H1 (cell line): ENCODE data around the gene HSPBAP1. TPM values are rescaled to one million over a fixed set of nuclear protein-coding genes. Genes with fewer than 3 reads are reported as not detected.

Experiments used
- CTCF ChIA-PET: fragments of 300-600 bp; sonication (Branson Sonifier 250); formaldehyde crosslinking; loops from one replicate; lab custom pipeline; 2021; ENCODE audit not compliant: partially characterized antibody; lab: Charles Lee
- POLR2A ChIA-PET: fragments of 300-600 bp; sonication (Branson Sonifier 250); formaldehyde crosslinking; loops from one replicate; lab custom pipeline; 2021; ENCODE audit warnings: inconsistent platforms; ENCODE audit not compliant: partially characterized antibody; lab: Charles Lee
- DNase-seq, 2 experiments: peaks; one replicate each; pipeline versions ENCODE4 v3.0.0 to v3.0.0-alpha.2; 2010 to 2022; ENCODE audit warnings: low spot score in 2 of 2, low read depth in 1 of 2, mixed read lengths in 1 of 2
- FAIRE-seq: peaks from 2 replicates; lab custom pipeline; 2011; peaks lifted over from hg19 to GRCh38; lab: Jason Lieb, UNC
- H2AFZ ChIP-seq: 2 replicates; pipeline ENCODE4 v1.8.1; 2012; ENCODE audit warnings: low read length, inconsistent platforms
- H2AK5ac ChIP-seq: 2 replicates; pipeline ENCODE4 v1.6.1; 2013; ENCODE audit warnings: low read depth, low read length
- H2BK120ac ChIP-seq: replicated peaks from 2 replicates; pipeline ENCODE3; 2013; ENCODE audit warnings: low read depth, low read length, inconsistent platforms
- H2BK12ac ChIP-seq: 2 replicates; pipeline ENCODE4 v1.6.1; 2013; ENCODE audit warnings: low read depth, low read length
- H2BK15ac ChIP-seq: 2 replicates; pipeline ENCODE4 v1.6.1; 2013; ENCODE audit warnings: low read length
- H2BK20ac ChIP-seq: 2 replicates; pipeline ENCODE4 v1.6.1; 2013; ENCODE audit warnings: low read length
- H2BK5ac ChIP-seq: 2 replicates; pipeline ENCODE4 v1.6.1; 2013; ENCODE audit warnings: low read depth, low read length
- H3K14ac ChIP-seq: 2 replicates; pipeline ENCODE4 v1.6.1; 2013; ENCODE audit warnings: inconsistent platforms; ENCODE audit not compliant: insufficient read length
- H3K18ac ChIP-seq: 2 replicates; pipeline ENCODE4 v1.6.1; 2013; ENCODE audit warnings: low read length; ENCODE audit errors: extremely low read depth
- H3K23ac ChIP-seq: 2 replicates; pipeline ENCODE4 v1.6.1; 2013; ENCODE audit warnings: inconsistent platforms; ENCODE audit not compliant: insufficient read length
- H3K23me2 ChIP-seq: 2 replicates; pipeline ENCODE4 v1.6.1; 2013; ENCODE audit warnings: low read depth, low read length
- H3K27ac ChIP-seq: 2 replicates; pipeline ENCODE4 v1.6.1; 2011; ENCODE audit warnings: low read depth, low read length, inconsistent platforms
- H3K27me3 ChIP-seq, 4 experiments: replicated peaks in 1 of 4; 1 replicate in 1 of 4; 2 replicates in 3 of 4; pipeline versions ENCODE4 v1.6.1 to v1.8.1; 2011 to 2013; ENCODE audit warnings: low read length in 3 of 4, mild to moderate bottlenecking in 3 of 4, inconsistent platforms in 2 of 4, mixed read lengths in 2 of 4, moderate library complexity in 1 of 4; ENCODE audit not compliant: control insufficient read depth in 3 of 4, insufficient read depth in 3 of 4; ENCODE audit errors: extremely low read depth in 1 of 4
- H3K36me3 ChIP-seq, 4 experiments: 2 replicates each; pipeline versions ENCODE4 v1.6.1 to v1.8.1; 2011 to 2013; ENCODE audit warnings: mild to moderate bottlenecking in 4 of 4, low read length in 3 of 4, moderate library complexity in 2 of 4, control low read depth in 1 of 4, inconsistent platforms in 1 of 4; ENCODE audit not compliant: insufficient read depth in 4 of 4, control insufficient read depth in 2 of 4
- H3K4ac ChIP-seq: replicated peaks from 2 replicates; pipeline ENCODE3; 2013; ENCODE audit warnings: low read length, low read depth, mixed read lengths, inconsistent platforms; ENCODE audit not compliant: insufficient read length
- H3K4me1 ChIP-seq, 4 experiments: replicated peaks in 1 of 4; 1 replicate in 1 of 4; 2 replicates in 3 of 4; pipeline versions ENCODE4 v1.6.1 to v1.8.1; 2011 to 2013; ENCODE audit warnings: low read length in 3 of 4, inconsistent platforms in 2 of 4, mixed read lengths in 1 of 4; ENCODE audit not compliant: insufficient read depth in 4 of 4, control insufficient read depth in 3 of 4
- H3K4me2 ChIP-seq, 2 experiments: 2 replicates each; pipeline versions ENCODE4 v1.6.1 to v1.8.1; 2011 to 2013; ENCODE audit warnings: low read depth in 2 of 2, low read length in 2 of 2, control low read depth in 1 of 2, inconsistent platforms in 1 of 2, mild to moderate bottlenecking in 1 of 2; ENCODE audit not compliant: insufficient read depth in 1 of 2
- H3K4me3 ChIP-seq, 4 experiments: fragments of 200-600, 300-600 bp in 1 of 4; sonication (generic), shearing (Covaris generic), sonication (Bioruptor Twin) in 1 of 4; 2 replicates each; pipeline versions ENCODE4 v1.5.1 to v1.8.1; 2011 to 2016; ENCODE audit warnings: low read length in 4 of 4, low read depth in 3 of 4, control low read depth in 2 of 4, inconsistent platforms in 2 of 4, mild to moderate bottlenecking in 2 of 4, mixed read lengths in 1 of 4, moderate library complexity in 1 of 4; ENCODE audit not compliant: insufficient read depth in 2 of 4; ENCODE audit errors: extremely low read depth in 1 of 4
- H3K56ac ChIP-seq: replicated peaks from 2 replicates; pipeline ENCODE3; 2013; ENCODE audit warnings: low read depth, mild to moderate bottlenecking, mixed read lengths, low read length, inconsistent platforms; ENCODE audit not compliant: insufficient read length
- H3K79me1 ChIP-seq: 2 replicates; pipeline ENCODE4 v1.6.1; 2013; ENCODE audit warnings: low read depth, low read length, control low read depth
- H3K79me2 ChIP-seq, 2 experiments: 2 replicates each; pipeline versions ENCODE4 v1.6.1 to v1.8.1; 2012 to 2013; ENCODE audit warnings: low read length in 2 of 2, mild to moderate bottlenecking in 2 of 2, inconsistent platforms in 1 of 2; ENCODE audit not compliant: insufficient read depth in 2 of 2, control insufficient read depth in 1 of 2
- H3K9ac ChIP-seq, 4 experiments: replicated peaks in 1 of 4; 1 replicate in 1 of 4; 2 replicates in 3 of 4; pipeline versions ENCODE4 v1.6.1 to v1.8.1; 2011 to 2013; ENCODE audit warnings: low read depth in 3 of 4, low read length in 3 of 4, control low read depth in 2 of 4, mild to moderate bottlenecking in 2 of 4, moderate library complexity in 2 of 4, inconsistent platforms in 1 of 4; ENCODE audit errors: extremely low read depth in 1 of 4
- H3K9me3 ChIP-seq, 2 experiments: 2 replicates each; pipeline versions ENCODE4 v1.6.1 to v1.8.1; 2012 to 2013; ENCODE audit warnings: mild to moderate bottlenecking in 2 of 2, moderate library complexity in 2 of 2, control low read depth in 1 of 2, inconsistent platforms in 1 of 2, low read depth in 1 of 2, low read length in 1 of 2, mixed read lengths in 1 of 2; ENCODE audit not compliant: insufficient read depth in 2 of 2
- H4K20me1 ChIP-seq, 2 experiments: replicated peaks in 1 of 2; 2 replicates each; pipeline versions ENCODE3 to v1.8.1; 2011 to 2013; ENCODE audit warnings: inconsistent platforms in 2 of 2, low read length in 2 of 2, mild to moderate bottlenecking in 1 of 2; ENCODE audit not compliant: insufficient read depth in 2 of 2, control insufficient read depth in 1 of 2
- H4K5ac ChIP-seq: 2 replicates; pipeline ENCODE4 v1.6.1; 2013; ENCODE audit warnings: low read length, low read depth, mixed read lengths, inconsistent platforms; ENCODE audit not compliant: insufficient read length
- H4K8ac ChIP-seq: 2 replicates; pipeline ENCODE4 v1.8.0; 2013; ENCODE audit warnings: mild to moderate bottlenecking, moderate library complexity, low read length, inconsistent platforms; ENCODE audit not compliant: insufficient read depth; ENCODE audit errors: extremely low read depth
- H4K91ac ChIP-seq: replicated peaks from 2 replicates; pipeline ENCODE3; 2013; ENCODE audit warnings: low read length, mixed read lengths, inconsistent platforms; ENCODE audit not compliant: insufficient read length
- BRCA1 ChIP-seq: IDR thresholded peaks from 2 replicates; pipeline ENCODE4 v1.6.1; 2012; ENCODE audit warnings: low read depth, low read length, improper control_type of control experiment
- NRF1 ChIP-seq: IDR thresholded peaks from 2 replicates; pipeline ENCODE4 v1.6.1; 2011; ENCODE audit warnings: mild to moderate bottlenecking, low read depth, low read length, improper control_type of control experiment
- SIN3A ChIP-seq, 2 experiments: IDR thresholded peaks in 1 of 2; conservative IDR thresholded peaks in 1 of 2; 2 replicates each; pipeline ENCODE4 v1.6.1; 2011 to 2012; ENCODE audit warnings: low read length in 2 of 2, improper control_type of control experiment in 1 of 2, low read depth in 1 of 2, mild to moderate bottlenecking in 1 of 2
- SP1 ChIP-seq: IDR thresholded peaks from 2 replicates; pipeline ENCODE4 v1.6.1; 2011; ENCODE audit warnings: low read depth, low read length
- YY1 ChIP-seq: IDR thresholded peaks from 2 replicates; pipeline ENCODE4 v1.6.1; 2011; ENCODE audit warnings: low read depth, mild to moderate bottlenecking, low read length
- WGBS, 2 experiments: shearing (Covaris generic) in 1 of 2; methylation state at CpG; one replicate each; pipeline versions ENCODE4 v1.1.6 to v1.1.7; 2013 to 2015; ENCODE audit warnings: low lambda C conversion rate in 2 of 2, mixed read lengths in 2 of 2, inconsistent platforms in 1 of 2, low coverage in 1 of 2, missing lambda C conversion rate in 1 of 2; ENCODE audit not compliant: insufficient replicate concordance in 2 of 2, insufficient coverage in 1 of 2, insufficient read length in 1 of 2; ENCODE audit errors: extremely low coverage in 1 of 2, missing lambda C conversion rate in 1 of 2; 5-methylcytosine and 5-hydroxymethylcytosine counted together
- polyA plus RNA-seq, 7 experiments: library from polyadenylated mRNA; depleted of rRNA in 3 of 7; stranded (reverse) in 5 of 7; unstranded in 2 of 7; fragments of >200 nt in 5 of 7; fragments of 200-250 nt in 2 of 7; gene quantifications; 1 replicate in 5 of 7; 2 replicates in 1 of 7; 4 replicates in 1 of 7; pipeline versions ENCODE4 v1.2.1 to v1.2.3, GENCODE V29; 2011 to 2013; ENCODE audit warnings: missing spikeins in 2 of 7, mixed read lengths in 2 of 7
- total RNA-seq: library from RNA; stranded (reverse); fragmentation: NEBNext Ultra II Directional; extraction: Animal tissue kit (Norgen Biotek cat#: 25700); gene quantifications from 2 replicates; pipeline ENCODE4 v1.2.1, GENCODE V29; 2021
- TF ChIP-seq, protein P1 (sequence below): IDR thresholded peaks from 2 replicates; pipeline ENCODE4 v1.6.1; 2011; ENCODE audit warnings: low read length, improper control_type of control experiment
- TF ChIP-seq, protein P2 (sequence below): IDR thresholded peaks from 2 replicates; pipeline ENCODE4 v1.6.1; 2012; ENCODE audit warnings: low read length, inconsistent platforms

HSPBAP1 gene
- total and polyA plus RNA-seq, 2 of the 8 experiments (the other 6 are each of a cell fraction or from before 2014, with no cell fraction given) = 7.5 to 8.3 TPM

GRCh38 chr3:122816587-122816986 is 23.0 kb upstream of the HSPBAP1 start:
- no peak overlapping the region for H2BK12ac ChIP-seq
- DNase-seq (no peak), FAIRE-seq (no peak)
- H3K4me2 ChIP-seq = no peak overlapping the region
- H3K36me3 ChIP-seq = no peaks in the 10 kb centered on the region
- no peak overlapping the region for H2BK5ac ChIP-seq
- TF ChIP-seq YY1 = no peak
- no peak for TF ChIP-seq BRCA1
- TF ChIP-seq SIN3A (conservative IDR thresholded peaks at IDR 0.05 in 1 of 2, IDR thresholded peaks at IDR 0.05 in 1 of 2; ENCODE audit: low read depth in 1 of 2, low read length in 2 of 2) = no peak
- no peak for TF ChIP-seq SP1
- no peak for TF ChIP-seq NRF1
- TF ChIP-seq, protein P1, sequence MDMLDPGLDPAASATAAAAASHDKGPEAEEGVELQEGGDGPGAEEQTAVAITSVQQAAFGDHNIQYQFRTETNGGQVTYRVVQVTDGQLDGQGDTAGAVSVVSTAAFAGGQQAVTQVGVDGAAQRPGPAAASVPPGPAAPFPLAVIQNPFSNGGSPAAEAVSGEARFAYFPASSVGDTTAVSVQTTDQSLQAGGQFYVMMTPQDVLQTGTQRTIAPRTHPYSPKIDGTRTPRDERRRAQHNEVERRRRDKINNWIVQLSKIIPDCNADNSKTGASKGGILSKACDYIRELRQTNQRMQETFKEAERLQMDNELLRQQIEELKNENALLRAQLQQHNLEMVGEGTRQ = no peak
- TF ChIP-seq, protein P2, sequence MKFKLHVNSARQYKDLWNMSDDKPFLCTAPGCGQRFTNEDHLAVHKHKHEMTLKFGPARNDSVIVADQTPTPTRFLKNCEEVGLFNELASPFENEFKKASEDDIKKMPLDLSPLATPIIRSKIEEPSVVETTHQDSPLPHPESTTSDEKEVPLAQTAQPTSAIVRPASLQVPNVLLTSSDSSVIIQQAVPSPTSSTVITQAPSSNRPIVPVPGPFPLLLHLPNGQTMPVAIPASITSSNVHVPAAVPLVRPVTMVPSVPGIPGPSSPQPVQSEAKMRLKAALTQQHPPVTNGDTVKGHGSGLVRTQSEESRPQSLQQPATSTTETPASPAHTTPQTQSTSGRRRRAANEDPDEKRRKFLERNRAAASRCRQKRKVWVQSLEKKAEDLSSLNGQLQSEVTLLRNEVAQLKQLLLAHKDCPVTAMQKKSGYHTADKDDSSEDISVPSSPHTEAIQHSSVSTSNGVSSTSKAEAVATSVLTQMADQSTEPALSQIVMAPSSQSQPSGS = no peak
- no peak overlapping the region for H3K14ac ChIP-seq
- H3K4me1 ChIP-seq = no peaks in the 10 kb centered on the region
- H3K27me3 ChIP-seq = no peaks in the 10 kb centered on the region
- no peak overlapping the region for H4K8ac ChIP-seq
- H2AFZ ChIP-seq = no peak overlapping the region
- no peak overlapping the region for H2AK5ac ChIP-seq
- H3K4me3 ChIP-seq = no peak overlapping the region
- ChIA-PET POLR2A (interaction anchor here (0.8 kb wide), 1 partner anchor 23 kb away, joined by 3 read pairs; the partner anchor contains the start of gene HSPBAP1), CTCF (no interaction called here)
- no peak overlapping the region for H4K5ac ChIP-seq
- H2BK15ac ChIP-seq = no peak overlapping the region
- no peak overlapping the region for H3K9ac ChIP-seq
- H2BK20ac ChIP-seq = no peak overlapping the region
- WGBS, 2 experiments = 100% methylated on average over 2 of the region's 2 CpGs; no CpG with 5 or more reads in 1 of the 2 experiments
- H3K56ac ChIP-seq = no peak overlapping the region
- no peaks in the 10 kb centered on the region for H3K9me3 ChIP-seq
- H3K79me1 ChIP-seq = no peaks in the 10 kb centered on the region
- no peak overlapping the region for H3K4ac ChIP-seq
- H3K23ac ChIP-seq = no peak overlapping the region
- no peak overlapping the region for H3K27ac ChIP-seq
- no peaks in the 10 kb centered on the region for H3K23me2 ChIP-seq
- no peak overlapping the region for H2BK120ac ChIP-seq
- no peaks in the 10 kb centered on the region for H3K79me2 ChIP-seq
- H4K20me1 ChIP-seq = no peaks in the 10 kb centered on the region
- H4K91ac ChIP-seq = no peak overlapping the region
- H3K18ac ChIP-seq = no peak overlapping the region
